ENCODE results near the gene ZBTB7B.

Gene ZBTB7B

GRCh38 chr1:154956544-154956941 is 46.1 kb upstream of the ZBTB7B start:
- TF ChIP-seq FOXM1 (IDR thresholded peaks at IDR 0.05; ENCODE audit: borderline replicate concordance, low read depth) (0 out of 2 replicates have a peak, but pooled peaks have one; percentile 10), YY1 (IDR thresholded peaks at IDR 0.05; ENCODE audit: low read depth) (no peak), ZBTB7A (IDR thresholded peaks at IDR 0.05; ENCODE audit: low read depth) (no peak), TCF12 (IDR thresholded peaks at IDR 0.05; ENCODE audit: low read depth) (no peak), MAX (IDR thresholded peaks at IDR 0.05) (0 out of 2 replicates have a peak, but pooled peaks have one; percentile 1)

- no peak for TF ChIP-seq MAX (IDR thresholded peaks at IDR 0.05)
- no peak for TF ChIP-seq CEBPB (IDR thresholded peaks at IDR 0.05)
- no peak for TF ChIP-seq TCF12 (IDR thresholded peaks at IDR 0.05; ENCODE audit: low read depth)
- no peak for TF ChIP-seq TEAD4 (IDR thresholded peaks at IDR 0.05)
These were observed 45.4 kb upstream of the ZBTB7B start for GRCh38 chr1:154957091-154957657.

- TF ChIP-seq EP300 (IDR thresholded peaks at IDR 0.05; ENCODE audit: borderline replicate concordance) = no peak
- TF ChIP-seq TEAD4 (IDR thresholded peaks at IDR 0.05) = no peak
- TF ChIP-seq YY1 (IDR thresholded peaks at IDR 0.05; ENCODE audit: low read depth) = no peak
- TF ChIP-seq FOXM1 (IDR thresholded peaks at IDR 0.05; ENCODE audit: borderline replicate concordance, low read depth) = no peak
These were observed 44.6 kb upstream of the ZBTB7B start for GRCh38 chr1:154958036-154958435.

- TF ChIP-seq NFIC (IDR thresholded peaks at IDR 0.05) (no peak), RAD21 (IDR thresholded peaks at IDR 0.05; ENCODE audit: low read depth) (no peak), MAX (IDR thresholded peaks at IDR 0.05) (no peak), TEAD4 (IDR thresholded peaks at IDR 0.05) (no peak), ZBTB7A (IDR thresholded peaks at IDR 0.05; ENCODE audit: low read depth) (no peak), USF1 (IDR thresholded peaks at IDR 0.05) (no peak), CREB1 (IDR thresholded peaks at IDR 0.05; ENCODE audit: low read depth) (no peak), CEBPB (IDR thresholded peaks at IDR 0.05) (no peak), REST (IDR thresholded peaks at IDR 0.05; ENCODE audit: low read depth) (no peak), YY1 (IDR thresholded peaks at IDR 0.05; ENCODE audit: low read depth) (no peak), TAF1 (IDR thresholded peaks at IDR 0.05; ENCODE audit: low read depth) (no peak), FOXM1 (IDR thresholded peaks at IDR 0.05; ENCODE audit: borderline replicate concordance, low read depth) (no peak), TCF12 (IDR thresholded peaks at IDR 0.05; ENCODE audit: low read depth) (no peak), EP300 (IDR thresholded peaks at IDR 0.05; ENCODE audit: borderline replicate concordance) (no peak), EGR1 (IDR thresholded peaks at IDR 0.05) (no peak)
These were observed 43.7 kb upstream of the ZBTB7B start for GRCh38 chr1:154958681-154959425.

- TF ChIP-seq MAX (IDR thresholded peaks at IDR 0.05) = no peak
- no peak for TF ChIP-seq FOXM1 (IDR thresholded peaks at IDR 0.05; ENCODE audit: borderline replicate concordance, low read depth)
- no peak for TF ChIP-seq USF1 (IDR thresholded peaks at IDR 0.05)
- no peak for TF ChIP-seq EGR1 (IDR thresholded peaks at IDR 0.05)
- TF ChIP-seq REST (IDR thresholded peaks at IDR 0.05; ENCODE audit: low read depth) = no peak
- TF ChIP-seq CEBPB (IDR thresholded peaks at IDR 0.05) = no peak
- no peak for TF ChIP-seq EP300 (IDR thresholded peaks at IDR 0.05; ENCODE audit: borderline replicate concordance)
- TF ChIP-seq CREB1 (IDR thresholded peaks at IDR 0.05; ENCODE audit: low read depth) = no peak
- no peak for TF ChIP-seq TAF1 (IDR thresholded peaks at IDR 0.05; ENCODE audit: low read depth)
- TF ChIP-seq TCF12 (IDR thresholded peaks at IDR 0.05; ENCODE audit: low read depth) = no peak
- no peak for TF ChIP-seq TEAD4 (IDR thresholded peaks at IDR 0.05)
- TF ChIP-seq ZBTB7A (IDR thresholded peaks at IDR 0.05; ENCODE audit: low read depth) = no peak
These were observed 43.2 kb upstream of the ZBTB7B start for GRCh38 chr1:154959426-154959780.

All from Ishikawa (cell line).